ENCODE results near the gene PRKCH. TPM values are rescaled to one million over a fixed set of nuclear protein-coding genes. Genes with fewer than 3 reads are reported as not detected.

PRKCH gene
- total and polyA plus RNA-seq, 7 donors = 4.2 to 19.9 (median 10.0) TPM

- Histone ChIP-seq H3K9me3 (no peaks in the 10 kb centered on the region), H3K27ac (no peak overlapping the region), H3K27me3 (no peaks in the 10 kb centered on the region), H3K4me3 (no peak overlapping the region), H3K4me1 (no peaks in the 10 kb centered on the region), H3K36me3 (no peaks in the 10 kb centered on the region)
- WGBS, 2 donors = 68 to 86% methylated on average over 4 of the region's 4 CpGs
- intact Hi-C loops (cut with DNase I) = no loop called here
- no peak for DNase-seq
- no peak for TF ChIP-seq EP300 (IDR thresholded peaks at IDR 0.05)
- TF ChIP-seq CTCF (IDR thresholded peaks at IDR 0.05) = no peak
- TF ChIP-seq POLR2AphosphoS5 (IDR thresholded peaks at IDR 0.05) = no peak
- no peak for TF ChIP-seq POLR2A (IDR thresholded peaks at IDR 0.05)
These were observed 10.7 kb downstream of the PRKCH start for GRCh38 chr14:61331992-61332657.

DNA sequence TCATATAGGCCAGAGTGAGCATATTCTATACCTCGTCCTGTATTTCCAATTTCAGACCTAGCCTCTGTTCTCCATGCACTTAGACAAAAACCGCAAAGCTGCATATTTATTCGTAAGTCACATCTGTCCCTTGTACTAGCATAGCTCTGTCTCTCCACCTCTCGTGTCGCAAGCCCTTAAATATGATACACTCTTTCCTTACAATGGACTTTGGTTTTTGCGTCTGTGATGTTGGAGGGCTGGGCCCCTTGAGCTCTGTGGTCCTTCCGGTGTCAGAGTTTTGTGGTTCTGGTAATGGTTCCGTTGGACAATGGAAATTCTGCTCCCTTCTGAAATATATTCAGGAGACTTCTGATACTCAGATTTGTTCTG lies 11.3 kb downstream of the PRKCH start:
- Histone ChIP-seq H3K4me1 (no peaks in the 10 kb centered on the region), H3K27ac (no peak overlapping the region), H3K36me3 (no peaks in the 10 kb centered on the region), H3K27me3 (no peaks in the 10 kb centered on the region), H3K9me3 (no peaks in the 10 kb centered on the region), H3K4me3 (no peak overlapping the region)
- no peak for TF ChIP-seq CTCF (IDR thresholded peaks at IDR 0.05)
- no peak for DNase-seq
- intact Hi-C loops (cut with DNase I) = no loop called here
- 70 to 90% methylated on average over 8 of the region's 8 CpGs for WGBS, 2 donors

DNA sequence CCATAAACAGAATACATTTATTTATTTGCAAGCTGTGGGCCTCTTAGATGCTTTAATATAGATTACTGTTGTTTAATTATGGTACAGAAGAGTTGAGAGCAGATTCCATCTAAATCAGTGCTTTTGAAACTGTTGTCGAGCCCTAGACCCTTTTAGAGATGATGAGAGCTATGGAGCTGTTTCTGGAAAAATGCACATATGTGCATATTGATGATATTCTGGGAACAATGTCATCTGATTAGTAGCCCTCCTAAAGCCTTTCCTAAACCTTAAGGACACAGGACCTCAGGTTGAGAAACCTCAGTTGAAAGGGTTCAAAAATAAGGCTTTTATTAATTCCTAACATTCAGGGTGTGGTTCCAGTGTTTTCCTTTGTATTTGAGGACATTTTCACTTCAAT lies 11.7 kb downstream of the PRKCH start:
- Histone ChIP-seq H3K4me3 (no peak overlapping the region), H3K9me3 (no peaks in the 10 kb centered on the region), H3K4me1 (no peaks in the 10 kb centered on the region), H3K36me3 (no peaks in the 10 kb centered on the region), H3K27me3 (no peaks in the 10 kb centered on the region), H3K27ac (no peak overlapping the region)
- TF ChIP-seq POLR2AphosphoS5 (IDR thresholded peaks at IDR 0.05) (no peak), EP300 (IDR thresholded peaks at IDR 0.05) (no peak), POLR2A (IDR thresholded peaks at IDR 0.05) (no peak), CTCF (IDR thresholded peaks at IDR 0.05) (no peak)
- DNase-seq = no peak
- intact Hi-C loops (cut with DNase I) = no loop called here
- 54 to 85% methylated on average over 1 of the region's 1 CpG for WGBS, 2 donors

DNA sequence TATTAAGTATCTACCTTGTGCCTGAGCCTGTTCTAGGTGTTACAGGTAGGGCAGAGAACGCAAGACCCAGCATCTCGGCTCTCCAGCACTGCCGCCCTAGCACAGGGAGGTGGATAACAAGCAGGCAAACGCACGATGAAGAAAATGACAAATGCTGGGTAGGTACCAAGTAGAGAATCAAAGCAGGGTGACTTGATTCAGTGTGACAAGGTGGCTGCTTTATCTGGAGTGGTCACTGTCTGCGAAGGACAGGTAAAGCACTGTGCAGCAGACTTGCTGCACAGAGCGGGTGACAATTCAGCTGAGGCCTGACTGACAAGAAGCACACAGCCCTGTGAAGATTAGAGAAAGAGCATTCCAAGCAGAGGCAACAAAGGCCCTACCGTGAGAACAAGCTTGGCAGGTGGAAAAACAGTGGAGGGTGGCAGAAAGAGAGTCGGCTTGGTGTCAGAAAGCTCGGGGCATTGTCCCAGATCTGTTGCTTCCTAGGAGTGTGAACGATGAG lies 12.9 kb downstream of the PRKCH start:
- intact Hi-C loops (cut with DNase I) = no loop called here
- 74 to 90% methylated on average over 11 of the region's 11 CpGs for WGBS, 2 donors
- Histone ChIP-seq H3K4me1 (no peaks in the 10 kb centered on the region), H3K36me3 (no peaks in the 10 kb centered on the region), H3K27me3 (no peaks in the 10 kb centered on the region), H3K4me3 (no peak overlapping the region), H3K9me3 (no peaks in the 10 kb centered on the region), H3K27ac (no peak overlapping the region)
- no peak for DNase-seq
- TF ChIP-seq EP300 (IDR thresholded peaks at IDR 0.05) = no peak
- no peak for TF ChIP-seq CTCF (IDR thresholded peaks at IDR 0.05)
- no peak for TF ChIP-seq POLR2AphosphoS5 (IDR thresholded peaks at IDR 0.05)
- TF ChIP-seq POLR2A (IDR thresholded peaks at IDR 0.05) = no peak

DNA sequence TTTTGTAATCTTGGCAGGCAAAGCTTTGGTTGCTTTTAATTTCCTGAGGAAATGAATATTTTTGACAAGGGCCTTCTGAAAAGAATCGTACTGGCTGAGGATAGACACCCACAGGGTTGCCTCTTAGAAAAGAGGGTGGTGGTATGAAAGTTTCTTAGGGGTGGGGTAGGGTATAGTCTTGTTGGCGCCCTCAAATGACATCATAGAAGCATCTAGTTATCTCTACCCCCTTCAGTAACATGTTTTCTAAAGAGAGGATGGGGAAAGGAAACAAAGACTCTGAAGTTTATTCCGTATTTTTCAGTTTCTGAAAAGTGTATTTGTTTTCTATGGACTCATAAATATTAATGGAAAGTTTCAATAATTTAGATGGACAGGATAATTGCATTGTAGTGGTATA lies 13.7 kb downstream of the PRKCH start:
- DNase-seq = no peak
- WGBS, 2 donors = 61 to 84% methylated on average over 3 of the region's 3 CpGs
- H3K4me3 ChIP-seq = no peak overlapping the region
- TF ChIP-seq EP300 (IDR thresholded peaks at IDR 0.05) (no peak), POLR2A (IDR thresholded peaks at IDR 0.05) (no peak), CTCF (IDR thresholded peaks at IDR 0.05) (no peak), POLR2AphosphoS5 (IDR thresholded peaks at IDR 0.05) (no peak)
- intact Hi-C loops (cut with DNase I) = no loop called here
- no peaks in the 10 kb centered on the region for H3K4me1 ChIP-seq
- H3K27ac ChIP-seq = no peak overlapping the region
- H3K9me3 ChIP-seq = no peaks in the 10 kb centered on the region
- H3K36me3 ChIP-seq = no peaks in the 10 kb centered on the region
- H3K27me3 ChIP-seq = no peaks in the 10 kb centered on the region

Data from sigmoid colon (tissue), 7 donors.